Activated CD4-positive, CD25-positive, alpha-beta regulatory T cell treated with anti-CD3 and anti-CD28 coated beads, Interleukin-2, amount 50 U/mL, for 24 hours (primary cell): ENCODE data around the gene LIMD2.
"Not testable (repeated sequence)": the region's sequence is repeated elsewhere in the genome, so short reads cannot be mapped to it uniquely, and the experiment has no call there.

Experiments
- ATAC-seq, 2 donors: fragments of 150-1000 bp; cut with Tn5 transposase; one replicate each; pipeline ENCODE4 v1.10.0; 2021; ENCODE audit warnings: mild to moderate bottlenecking in 1 of 2, moderate library complexity in 1 of 2

LIMD2 gene

GRCh38 chr17:63699638-63700527, at the start of gene LIMD2:
Gene LIMD2 (minus strand): TSS chr17:63700125. CDS start chr17:63699298, 827 bp downstream.
- ATAC-seq: peak; percentile 24 to 26

GRCh38 chr17:63741408-63742173, 41.7 kb upstream of the LIMD2 start, which contains the start of gene STRADA:
Gene STRADA (minus strand): TSS chr17:63741799. CDS start chr17:63728369, 13,430 bp downstream.
- peak; percentile 89 to 95 for ATAC-seq

- no peak for ATAC-seq
These were observed 41.1 kb upstream of the LIMD2 start for GRCh38 chr17:63741143-63741407.

- ATAC-seq: no peak
These were observed 40.7 kb upstream of the LIMD2 start for GRCh38 chr17:63740464-63741142.

- ATAC-seq: no peak
These were observed 35.8 kb upstream of the LIMD2 start for GRCh38 chr17:63735691-63736090.

GRCh38 chr17:63722403-63722802, 22.5 kb upstream of the LIMD2 start:
- no peak for ATAC-seq

GRCh38 chr17:63720194-63720593, 20.3 kb upstream of the LIMD2 start:
- not testable (repeated sequence) for ATAC-seq

- ATAC-seq: no peak
These were observed 19.1 kb upstream of the LIMD2 start for GRCh38 chr17:63718988-63719387.

GRCh38 chr17:63716426-63716825, 16.5 kb upstream of the LIMD2 start:
- ATAC-seq: no peak

- ATAC-seq: no peak
These were observed 14.8 kb upstream of the LIMD2 start for GRCh38 chr17:63714550-63715277.

- ATAC-seq: no peak
These were observed 9.2 kb upstream of the LIMD2 start for GRCh38 chr17:63709110-63709509.

- ATAC-seq: no peak
These were observed 7.2 kb upstream of the LIMD2 start for GRCh38 chr17:63707151-63707550.

- no peak for ATAC-seq
These were observed 6.6 kb upstream of the LIMD2 start for GRCh38 chr17:63706336-63707082.

GRCh38 chr17:63705657-63706056, 5.7 kb upstream of the LIMD2 start:
- no peak for ATAC-seq

GRCh38 chr17:63704836-63705235, 4.9 kb upstream of the LIMD2 start:
- ATAC-seq: no peak

GRCh38 chr17:63704259-63704576, 4.3 kb upstream of the LIMD2 start:
- no peak for ATAC-seq

- ATAC-seq: no peak
These were observed 3.8 kb upstream of the LIMD2 start for GRCh38 chr17:63703556-63704258.

- no peak for ATAC-seq
These were observed 3.1 kb upstream of the LIMD2 start for GRCh38 chr17:63703029-63703428.

GRCh38 chr17:63702721-63703015, 2.7 kb upstream of the LIMD2 start:
- no peak for ATAC-seq

GRCh38 chr17:63701868-63702720, 2.2 kb upstream of the LIMD2 start:
- peak; percentile 18 to 30 for ATAC-seq

GRCh38 chr17:63701456-63701820, 1.5 kb upstream of the LIMD2 start:
- ATAC-seq: no peak
